Renal cortex interstitium (tissue), 11 donors: ENCODE measurements around the gene KXD1. TPM values are rescaled to one million over a fixed set of nuclear protein-coding genes. Genes with fewer than 3 reads are reported as not detected.

Experiments
- DNase-seq, 11 donors: peaks; one replicate each; pipeline ENCODE4 v3.0.0-alpha.2; 2013; ENCODE audit warnings: low read depth in 9 of 11, low spot score in 4 of 11; ENCODE audit errors: extremely low read depth in 1 of 11
- polyA plus RNA-seq, 3 donors: library from polyadenylated mRNA; unstranded; fragments of 120-200 nt; gene quantifications; one replicate each; pipeline ENCODE4 v1.2.1, GENCODE V29; 2013; ENCODE audit not compliant: insufficient read length in 3 of 3

KXD1 gene
- polyA plus RNA-seq, 3 donors = 48.0 to 67.6 (median 64.9) TPM

DNA sequence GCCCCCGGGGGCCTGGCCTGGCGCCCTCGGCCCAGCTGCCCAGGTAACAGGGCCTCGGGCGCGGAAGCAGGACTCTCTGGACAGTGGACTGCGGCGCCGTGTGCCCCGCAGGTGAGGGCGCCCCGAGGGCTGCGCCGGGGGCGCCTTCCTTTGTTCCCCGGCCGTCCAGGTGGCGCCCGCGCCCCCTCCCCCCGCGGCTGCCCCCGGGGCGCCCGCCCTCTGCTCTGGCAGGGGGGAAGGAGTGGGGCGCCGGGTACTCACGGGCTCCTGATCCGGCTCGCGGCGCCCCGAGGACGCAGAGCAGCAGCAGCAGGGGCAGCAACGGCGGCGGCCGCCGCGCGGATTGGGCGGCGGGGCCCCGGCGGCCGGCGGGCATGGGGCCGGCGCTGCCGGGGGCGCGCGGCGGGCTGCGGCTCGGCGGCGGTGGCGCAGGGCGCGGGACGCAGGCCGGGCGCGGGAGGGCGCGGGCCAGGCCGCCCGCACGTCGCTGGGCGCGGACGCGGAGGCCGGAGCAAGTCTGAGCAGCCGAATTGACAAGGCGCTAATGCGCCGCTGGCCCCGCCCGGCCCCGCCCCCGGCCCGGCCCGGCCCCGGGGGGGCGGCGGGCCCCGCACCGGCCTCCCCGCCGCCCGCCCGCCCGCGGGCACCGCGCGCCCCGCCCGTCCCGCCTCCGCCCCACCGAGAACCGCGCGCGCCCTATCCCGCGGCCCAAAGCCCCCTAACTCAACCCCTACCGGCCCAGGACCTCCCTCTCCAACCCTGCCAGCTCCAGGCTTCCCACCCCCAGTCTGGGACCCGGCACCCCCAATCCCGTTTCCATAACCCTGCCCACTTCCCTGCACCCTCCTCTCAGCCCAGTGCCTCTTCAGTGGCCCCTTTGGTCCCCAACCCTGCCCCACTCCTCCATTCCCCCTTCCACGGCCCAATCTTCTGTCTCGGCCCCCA, 48.9 kb downstream of the KXD1 start, which contains the start of gene CRLF1:
TSS of gene CRLF1 (minus strand) at position 519 of the 945 bp plus-strand sequence. CDS start at position 376, 143 bp downstream.
- no peak for DNase-seq

DNA sequence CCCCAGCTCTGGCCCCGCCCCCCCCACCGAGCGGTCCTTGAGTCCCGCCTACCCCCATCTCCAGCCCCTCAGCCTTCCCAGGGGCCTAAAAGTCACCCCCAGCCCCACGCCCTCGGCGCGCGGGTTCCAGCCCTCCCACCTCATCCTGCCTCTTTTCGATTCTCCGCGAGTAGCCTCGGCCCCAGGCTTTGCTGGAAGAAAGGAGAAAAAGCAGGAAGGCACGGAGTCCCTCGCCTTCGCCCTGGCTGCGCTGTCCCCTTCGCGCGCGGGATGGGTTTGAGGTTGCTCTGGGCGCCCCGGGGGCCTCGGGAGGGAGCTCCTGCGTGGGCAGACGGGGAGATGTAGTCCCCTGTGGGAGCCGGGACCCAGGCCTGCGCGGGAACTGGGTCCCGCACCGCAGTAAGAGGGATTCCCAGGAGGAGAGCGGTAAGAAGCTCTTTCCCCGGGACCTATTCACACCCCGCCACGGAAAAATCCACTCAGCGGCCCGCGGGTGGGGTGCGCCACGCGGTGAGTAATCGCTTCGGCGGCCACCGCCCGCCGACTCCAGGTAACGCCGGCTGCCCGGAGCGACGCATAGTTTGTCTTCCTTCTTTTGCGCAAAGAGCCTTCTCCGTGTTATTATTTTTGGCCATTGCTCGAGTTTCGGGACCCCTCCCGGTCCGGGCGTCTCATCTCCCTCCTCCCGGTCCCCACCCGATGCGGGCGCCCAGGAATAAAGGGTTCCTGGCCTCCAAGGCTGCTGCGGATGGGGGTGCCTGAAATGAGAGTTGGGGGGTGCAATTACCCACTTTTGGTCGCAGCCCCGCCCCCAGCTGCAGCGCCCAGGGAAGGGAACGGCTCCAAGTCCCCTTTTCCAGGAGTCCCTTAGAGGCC, 49.8 kb downstream of the KXD1 start:
- no peak for DNase-seq

DNA sequence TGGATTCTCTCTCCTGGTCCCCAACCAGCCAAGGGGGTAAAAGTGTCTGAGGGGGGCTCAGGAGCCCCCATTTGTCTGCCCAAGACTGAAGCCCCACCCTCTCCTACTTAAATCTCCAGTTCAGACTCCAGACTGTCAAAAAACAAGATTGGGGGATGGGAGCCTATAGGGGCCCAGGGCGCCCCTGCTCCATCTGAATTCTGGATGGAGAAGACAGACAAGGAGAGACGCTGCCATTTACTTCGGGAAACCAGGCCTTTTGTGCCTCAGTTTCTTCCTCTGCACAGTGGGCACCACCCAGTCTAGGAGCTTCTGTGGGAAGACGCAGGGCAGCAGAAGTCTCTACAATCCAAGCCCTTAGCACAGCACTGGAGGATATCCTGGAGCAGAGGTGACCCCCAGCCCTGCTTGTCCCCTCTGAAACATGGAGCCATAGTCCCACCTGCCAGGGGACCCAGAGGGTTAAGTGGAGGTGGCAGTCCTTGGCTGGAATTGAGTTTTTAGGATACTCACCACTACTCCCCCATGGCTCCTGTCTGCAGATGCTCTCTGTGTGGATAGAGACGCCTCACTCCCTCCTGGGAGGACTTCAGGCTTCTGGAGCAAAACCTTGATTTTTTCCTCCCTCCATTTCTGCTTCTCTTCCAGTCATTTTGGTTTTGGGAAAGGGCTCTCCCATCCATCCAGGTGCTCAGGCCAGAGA, 50.6 kb downstream of the KXD1 start:
- DNase-seq = no peak

DNA sequence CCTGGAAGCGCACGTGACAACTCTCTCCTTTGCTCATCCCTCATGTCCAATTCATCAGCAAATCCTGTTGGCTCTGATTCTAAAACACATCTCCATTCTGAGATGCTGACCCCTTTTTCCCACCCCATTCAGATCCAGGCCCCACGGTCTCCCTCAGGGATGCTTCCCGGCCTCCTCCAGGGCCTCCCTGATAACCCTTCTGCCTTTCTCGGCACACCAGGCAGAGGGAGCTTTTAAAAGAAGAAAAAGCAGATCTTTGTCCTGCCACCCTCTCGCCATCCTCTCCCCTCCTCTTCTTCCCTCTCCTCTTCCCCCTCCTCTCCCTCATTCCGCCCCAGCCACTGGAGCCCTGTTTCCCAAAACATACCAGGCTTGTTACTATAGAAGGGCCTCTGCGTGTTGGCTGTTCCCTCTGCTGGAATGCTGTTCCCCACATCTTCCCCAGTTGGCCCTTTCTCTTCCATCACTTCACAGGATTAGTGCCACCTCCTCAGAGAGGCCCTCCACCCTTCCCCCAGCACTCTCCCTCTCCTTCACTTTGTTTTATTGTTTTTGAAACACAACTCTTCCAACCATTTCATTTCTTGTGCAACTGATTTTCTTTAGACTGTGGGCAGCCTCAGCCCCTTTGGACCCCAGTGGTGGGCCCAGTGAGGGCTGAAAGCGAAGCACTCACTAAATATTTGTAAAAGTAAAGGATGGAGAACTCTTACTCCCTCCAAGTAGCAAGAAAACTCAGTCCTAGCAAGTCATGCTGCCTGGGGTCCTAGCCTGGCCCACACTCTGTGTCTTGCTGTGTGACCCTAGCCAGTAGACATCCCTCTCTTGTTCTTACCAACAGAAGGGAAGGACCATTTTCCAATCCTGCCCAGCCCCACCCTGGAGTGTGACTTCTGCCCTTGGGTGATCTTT, 51.4 kb downstream of the KXD1 start:
- DNase-seq = no peak

DNA sequence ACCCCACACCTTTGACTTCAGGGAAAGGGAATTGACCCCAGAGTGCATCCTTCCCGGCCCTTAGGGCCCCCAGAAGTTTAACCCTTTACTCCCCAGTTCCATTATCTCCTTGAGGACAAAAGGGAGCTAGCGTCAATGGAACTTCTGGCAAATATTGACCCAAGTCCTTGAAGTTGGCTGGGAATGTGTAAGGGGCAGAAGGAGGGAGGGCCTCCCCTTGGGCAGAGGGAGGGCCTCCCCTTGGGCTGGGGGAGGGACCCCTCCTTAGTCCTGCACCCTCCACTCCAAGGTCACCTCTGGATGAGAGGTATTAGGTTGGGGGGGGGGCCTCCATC, 52.0 kb downstream of the KXD1 start:
- DNase-seq = no peak

DNA sequence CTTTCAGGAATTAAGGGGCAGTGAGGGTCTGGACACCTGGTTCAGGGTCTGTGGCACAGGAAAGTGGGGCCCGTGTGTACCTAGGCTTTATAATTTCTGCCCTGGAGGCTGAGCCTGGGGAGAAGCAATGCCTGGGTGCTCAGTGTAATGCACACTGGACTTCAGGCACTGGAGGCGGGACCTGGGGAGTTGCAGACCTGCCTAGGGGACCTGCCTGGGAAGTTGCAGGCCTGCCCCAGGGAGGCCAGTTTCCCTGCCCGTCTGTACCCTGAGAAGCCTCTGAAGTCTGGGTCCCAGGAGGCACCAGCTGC, 52.5 kb downstream of the KXD1 start:
- DNase-seq = no peak

DNA sequence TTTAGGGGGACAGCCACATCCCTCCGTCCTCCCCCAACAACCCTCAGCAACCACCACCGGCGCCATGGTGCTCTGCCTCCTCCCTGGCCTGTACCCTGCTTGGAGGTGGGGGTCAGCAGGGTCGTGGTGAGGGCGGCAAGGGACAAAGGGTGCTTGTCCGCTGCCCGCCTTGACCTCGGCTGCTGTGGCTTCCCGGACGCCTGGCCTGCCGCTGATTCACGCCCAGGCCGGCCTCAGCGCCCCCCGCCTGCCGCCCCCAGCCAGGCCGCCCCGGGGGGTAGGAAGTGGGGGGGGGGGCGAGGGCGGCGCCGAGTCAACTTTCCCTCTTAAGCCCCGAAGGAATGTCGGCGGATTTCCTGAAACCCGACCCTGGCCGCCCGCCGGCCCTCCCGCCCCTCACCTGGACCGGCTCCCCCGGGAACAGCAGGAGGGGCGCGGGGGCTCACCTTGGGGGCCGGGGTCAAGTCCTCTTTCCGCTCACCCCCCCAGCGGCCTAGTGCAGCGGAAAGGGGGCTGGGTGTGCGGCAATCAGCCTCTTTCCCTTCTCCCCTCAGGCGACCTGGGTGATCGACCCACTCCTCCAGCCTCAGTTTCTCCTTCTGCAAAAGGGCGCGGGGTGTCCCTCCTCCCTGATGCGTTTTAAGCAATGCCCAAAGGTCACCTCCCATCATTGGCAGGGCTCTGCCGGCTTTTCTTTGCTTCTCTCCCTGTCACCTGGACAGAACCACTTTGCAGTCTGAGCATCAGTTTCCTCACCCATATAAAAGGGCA, 53.1 kb downstream of the KXD1 start:
- no peak for DNase-seq

DNA sequence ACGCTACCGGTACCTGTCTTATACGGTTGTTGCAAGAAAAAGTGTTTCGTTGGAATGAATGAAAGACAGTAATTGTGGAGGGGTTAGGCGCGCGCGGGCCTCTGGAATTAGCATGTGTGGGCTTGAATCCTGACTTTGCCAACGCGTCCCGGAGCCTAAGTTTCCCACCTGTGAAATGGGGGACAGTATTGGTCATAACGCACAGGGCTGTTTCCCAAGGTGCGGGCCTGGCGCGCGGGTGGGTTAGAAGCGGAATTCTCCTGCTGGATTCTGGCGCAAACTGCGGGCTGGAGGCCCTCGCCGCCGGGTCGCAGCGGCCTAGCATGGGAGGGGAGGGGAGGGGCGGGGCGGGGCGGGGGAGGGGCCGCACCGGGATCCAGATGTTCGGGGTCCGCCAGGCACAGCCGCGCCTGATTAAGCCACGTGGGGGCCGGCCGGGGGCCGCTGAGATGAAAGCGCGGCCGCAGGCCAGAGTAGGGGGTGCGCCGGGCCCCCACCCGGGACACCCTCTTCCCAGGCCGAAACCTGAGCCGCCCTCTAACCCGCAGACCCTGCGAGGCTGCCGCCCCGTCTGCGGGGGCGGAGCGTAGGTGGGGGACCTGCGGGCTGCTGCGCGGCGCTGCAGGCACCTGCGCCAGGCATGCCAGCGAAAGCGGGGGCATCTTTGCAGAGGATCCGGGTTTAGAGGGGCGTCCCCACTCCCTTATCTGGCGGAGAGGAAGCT, 53.8 kb downstream of the KXD1 start:
- DNase-seq = no peak

DNA sequence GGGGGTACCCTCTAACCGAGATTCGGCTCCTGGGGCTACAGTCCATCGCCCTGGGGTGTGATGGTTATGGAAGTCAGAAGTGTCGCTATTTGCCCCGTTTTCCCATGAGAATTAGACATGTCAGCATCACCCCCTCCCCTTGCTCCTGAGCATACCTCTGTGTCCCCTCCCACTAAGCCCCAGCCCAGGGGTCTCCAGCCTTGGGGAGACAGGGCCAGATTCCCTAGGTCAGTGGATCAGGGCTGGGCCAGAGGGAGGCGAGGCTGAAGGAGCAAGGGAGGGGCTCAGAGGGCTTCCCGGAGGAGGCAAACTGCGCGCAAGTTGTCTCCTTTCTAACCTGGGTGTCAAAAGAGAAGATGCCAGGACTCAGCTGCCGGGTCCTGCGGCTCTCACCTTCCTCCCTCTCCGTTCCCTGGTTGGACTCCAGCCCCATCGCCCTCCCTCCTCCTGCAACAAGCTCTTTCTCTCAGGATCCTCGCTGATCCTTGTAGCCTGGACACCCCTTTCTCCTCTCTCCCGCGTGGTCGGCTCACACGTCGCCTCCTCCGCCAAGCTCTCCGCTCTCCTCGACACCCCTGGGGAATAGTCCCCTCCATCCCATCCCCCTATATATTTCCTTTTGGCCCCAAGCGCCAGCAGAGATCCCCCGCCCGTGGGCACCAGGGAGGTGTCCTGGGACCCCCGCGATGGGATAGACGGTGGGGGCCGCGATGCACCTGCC, 54.5 kb downstream of the KXD1 start:
- no peak for DNase-seq

DNA sequence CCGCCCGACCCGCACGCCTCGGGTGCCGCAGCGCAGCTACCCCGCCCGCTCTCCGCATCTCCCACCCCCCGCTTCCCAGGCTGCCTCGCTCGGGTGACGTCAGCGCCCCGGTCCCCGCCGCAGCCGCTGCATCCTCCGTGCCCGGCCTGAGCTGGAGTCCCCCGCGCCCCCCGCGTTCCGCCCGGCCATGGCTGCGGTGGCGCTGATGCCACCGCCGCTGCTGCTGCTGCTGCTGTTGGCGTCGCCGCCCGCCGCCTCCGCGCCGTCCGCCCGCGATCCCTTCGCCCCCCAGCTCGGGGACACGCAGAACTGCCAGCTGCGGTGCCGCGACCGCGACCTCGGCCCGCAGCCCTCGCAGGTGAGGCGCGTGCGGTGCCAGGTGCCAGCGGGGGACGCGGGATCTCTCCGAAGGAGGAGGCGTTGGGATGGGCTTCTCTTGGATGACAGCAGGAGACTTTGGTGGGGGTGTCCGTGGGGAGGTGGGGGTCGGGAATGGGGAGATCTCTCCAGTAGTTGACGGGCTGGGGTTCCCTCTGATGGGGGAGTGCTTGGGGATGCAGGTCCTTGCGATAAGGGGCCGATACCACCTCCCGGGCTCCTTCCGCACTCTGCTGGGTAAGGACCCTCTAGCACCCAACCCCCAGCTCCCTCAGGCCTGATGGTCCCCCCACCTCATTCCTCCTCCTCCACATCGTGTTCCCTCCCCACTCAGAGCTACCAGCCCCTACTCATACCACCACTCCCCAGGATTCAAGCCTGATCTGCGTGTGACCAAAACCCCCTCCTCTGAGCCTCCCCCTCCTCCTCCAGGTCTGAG, 55.3 kb downstream of the KXD1 start, which contains the start of gene TMEM59L:
TSS of gene TMEM59L (plus strand) at position 99 of the 817 bp plus-strand sequence. CDS start at position 188, 89 bp downstream.
- DNase-seq = no peak

DNA sequence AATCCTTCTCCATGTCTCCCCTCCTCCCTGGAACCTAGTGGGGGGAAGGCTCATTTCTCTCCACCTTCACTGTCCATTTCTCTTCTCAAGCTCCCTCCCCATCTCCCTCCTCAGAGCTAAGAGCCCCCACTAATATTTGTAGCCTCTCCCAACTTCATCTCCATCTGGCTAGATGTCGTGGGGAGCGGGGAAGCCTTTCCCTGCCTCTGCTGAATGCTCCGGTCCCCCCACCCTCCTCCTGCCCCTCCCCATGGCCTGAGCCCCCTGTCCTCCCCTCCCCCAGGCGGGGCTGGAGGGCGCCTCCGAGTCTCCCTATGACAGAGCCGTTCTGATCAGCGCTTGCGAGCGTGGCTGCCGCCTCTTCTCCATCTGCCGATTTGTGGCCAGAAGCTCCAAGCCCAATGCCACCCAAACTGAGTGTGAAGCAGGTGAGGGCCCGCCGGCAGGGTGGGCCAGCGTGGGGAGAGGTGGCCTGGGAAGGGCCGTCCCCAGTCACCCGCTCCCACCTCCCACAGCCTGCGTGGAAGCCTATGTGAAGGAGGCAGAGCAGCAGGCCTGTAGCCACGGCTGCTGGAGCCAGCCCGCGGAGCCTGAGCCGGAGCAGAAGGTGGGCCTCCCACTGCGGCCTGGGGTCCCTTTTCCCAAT, 56.0 kb downstream of the KXD1 start:
- no peak for DNase-seq

DNA sequence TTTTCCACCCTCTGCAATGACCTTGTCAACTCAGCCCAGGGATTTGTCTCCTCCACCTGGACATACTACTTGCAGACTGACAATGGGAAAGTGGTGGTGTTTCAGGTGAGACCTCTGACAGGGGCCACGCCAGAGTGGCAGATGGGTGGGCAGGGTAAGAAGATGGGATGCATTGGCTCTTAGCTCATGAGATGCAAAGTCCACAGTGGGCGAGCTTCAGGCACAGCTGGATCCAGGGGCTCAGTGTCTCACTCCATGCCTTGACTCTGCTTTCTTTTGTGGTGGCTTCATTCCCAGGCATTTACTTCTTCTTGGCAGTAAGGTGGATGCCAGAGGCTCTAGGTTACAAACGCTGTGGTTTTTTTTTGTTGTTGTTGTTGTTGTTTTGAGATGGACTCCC, 58.4 kb downstream of the KXD1 start:
- no peak for DNase-seq

DNA sequence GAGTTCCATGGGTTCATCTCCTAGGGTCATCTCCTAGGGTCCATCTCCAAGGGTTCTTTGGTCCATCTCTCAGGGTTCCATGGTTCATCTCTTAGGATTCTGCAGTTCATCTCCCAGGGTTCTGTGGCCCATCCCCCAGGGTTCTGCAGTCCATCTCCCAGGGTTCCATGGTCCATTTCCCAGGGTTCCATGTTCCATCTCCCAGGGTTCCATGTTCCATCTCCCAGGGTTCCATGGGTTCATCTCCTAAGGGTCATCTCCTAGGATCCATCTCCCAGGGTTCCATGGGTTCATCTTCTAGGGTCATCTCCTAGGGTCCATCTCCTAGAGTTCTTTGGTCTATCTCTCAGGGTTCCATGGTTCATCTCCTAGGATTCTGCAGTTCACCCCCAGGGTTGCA, 59.9 kb downstream of the KXD1 start:
- DNase-seq = no peak

DNA sequence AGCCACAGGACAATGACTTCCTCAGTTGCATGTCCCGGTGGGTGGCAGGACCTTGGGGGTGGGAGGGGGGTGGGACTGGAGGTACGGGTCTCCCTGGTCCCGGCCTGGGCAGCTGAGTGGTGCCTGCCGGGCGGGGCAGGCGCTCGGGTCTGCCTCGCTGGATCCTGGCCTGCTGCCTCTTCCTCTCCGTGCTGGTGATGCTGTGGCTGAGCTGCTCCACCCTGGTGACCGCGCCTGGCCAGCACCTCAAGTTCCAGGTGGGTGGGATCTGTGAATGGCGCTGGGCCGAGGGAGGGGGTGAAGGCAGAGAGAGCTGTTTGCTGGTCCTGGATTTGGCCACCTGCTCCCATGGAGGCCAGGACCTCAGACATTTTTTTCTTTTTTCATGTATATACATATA, 60.6 kb downstream of the KXD1 start:
- DNase-seq = no peak
